ENCODE results near the gene PKMYT1.

PKMYT1 gene

GRCh38 chr16:2974319-2975056 is 5.8 kb downstream of the PKMYT1 start:
- in situ Hi-C loops (cut with MboI; ENCODE audit: low sequenced_read_pairs): no loop called here

DNA sequence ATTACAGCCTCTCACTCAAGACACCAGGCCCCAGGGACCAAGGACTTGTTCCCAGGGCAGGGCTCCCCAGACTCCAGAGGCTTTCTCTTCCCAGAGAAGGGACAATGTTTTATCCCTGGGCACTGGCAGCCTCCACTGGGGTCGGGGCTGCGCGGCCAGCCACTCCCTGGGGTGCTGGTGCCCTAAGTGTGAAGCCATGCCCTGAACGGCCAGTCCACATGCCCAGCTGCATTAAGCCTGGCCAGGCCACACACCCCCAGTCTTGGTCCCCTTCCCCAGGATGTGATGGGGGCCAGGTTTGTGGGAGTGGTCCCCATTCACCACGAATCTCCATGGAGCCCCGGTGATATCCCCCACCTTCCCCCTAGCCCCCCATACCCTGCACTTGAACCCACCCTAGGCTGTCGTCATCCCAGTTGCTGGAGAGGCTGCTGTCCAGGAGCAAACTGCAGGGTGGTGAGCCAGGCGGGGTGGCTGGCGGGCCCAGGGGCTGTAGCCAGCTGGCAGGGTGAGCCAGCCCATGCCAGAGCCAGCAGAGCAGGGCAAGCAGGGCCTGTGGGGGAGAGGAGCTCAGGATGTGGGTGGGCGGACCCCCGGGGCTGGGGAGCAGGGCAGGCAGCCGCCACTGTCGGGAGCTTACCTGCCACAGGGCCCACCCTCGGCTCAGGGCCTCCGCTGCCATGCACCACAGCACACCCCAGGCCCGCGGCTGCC is 6.5 kb downstream of the PKMYT1 start:
- in situ Hi-C loops (cut with MboI; ENCODE audit: low sequenced_read_pairs): no loop called here

DNA sequence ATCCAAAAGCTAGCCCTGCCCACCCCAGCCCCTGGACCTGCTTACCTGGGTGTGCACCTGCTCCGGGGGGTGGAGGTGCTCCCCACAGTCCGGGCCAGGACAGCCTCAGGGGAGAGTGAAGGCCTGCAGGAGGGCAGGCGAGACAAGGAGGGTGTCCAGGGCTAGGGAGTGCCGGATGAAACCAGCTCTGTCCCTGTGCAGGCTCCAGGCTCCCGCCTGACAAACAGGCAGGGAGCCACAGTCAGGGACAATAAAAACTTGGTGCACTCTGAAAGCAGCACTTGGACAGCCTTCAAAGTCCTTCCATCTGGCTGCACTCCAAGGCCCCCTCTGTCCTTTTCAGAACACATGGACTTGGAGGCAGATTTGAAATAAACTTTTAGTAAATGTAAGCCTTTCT is 7.2 kb downstream of the PKMYT1 start:
- in situ Hi-C loops (cut with MboI; ENCODE audit: low sequenced_read_pairs): no loop called here

GRCh38 chr16:2971985-2972784 is 8.1 kb downstream of the PKMYT1 start:
- in situ Hi-C loops (cut with MboI; ENCODE audit: low sequenced_read_pairs): no loop called here

DNA sequence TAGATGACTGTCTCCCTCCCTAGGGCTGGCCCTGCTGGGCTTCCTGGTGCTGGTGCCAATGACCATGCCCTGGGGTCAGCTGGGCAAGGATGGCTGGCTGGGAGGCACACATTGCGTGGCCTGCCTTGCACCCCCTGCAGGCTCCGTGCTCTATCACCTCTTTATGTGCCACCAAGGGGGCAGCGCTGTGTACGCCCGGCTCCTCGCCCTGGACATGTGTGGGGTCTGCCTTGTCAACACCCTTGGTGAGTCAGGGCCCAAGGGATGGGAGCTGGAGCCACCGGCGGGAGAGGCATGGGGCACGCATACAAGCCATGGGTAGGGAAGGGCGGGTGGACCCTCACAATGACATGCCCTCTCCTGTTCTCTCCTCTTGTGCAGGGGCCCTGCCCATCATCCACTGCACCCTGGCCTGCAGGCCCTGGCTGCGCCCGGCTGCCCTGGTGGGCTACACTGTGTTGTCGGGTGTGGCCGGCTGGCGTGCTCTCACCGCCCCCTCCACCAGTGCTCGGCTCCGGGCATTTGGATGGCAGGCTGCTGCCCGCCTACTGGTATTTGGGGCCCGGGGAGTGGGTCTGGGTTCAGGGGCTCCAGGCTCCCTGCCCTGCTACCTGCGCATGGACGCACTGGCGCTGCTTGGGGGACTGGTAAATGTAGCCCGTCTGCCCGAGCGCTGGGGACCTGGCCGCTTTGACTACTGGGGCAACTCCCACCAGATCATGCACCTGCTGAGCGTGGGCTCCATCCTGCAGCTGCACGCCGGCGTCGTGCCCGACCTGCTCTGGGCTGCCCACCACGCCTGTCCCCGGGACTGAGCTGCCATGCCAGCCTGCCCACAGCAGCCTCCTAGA is 8.9 kb downstream of the PKMYT1 start:
- in situ Hi-C loops (cut with MboI; ENCODE audit: low sequenced_read_pairs): no loop called here

- in situ Hi-C loops (cut with MboI; ENCODE audit: low sequenced_read_pairs): no loop called here
Observed at GRCh38 chr16:2970563-2970962, 9.7 kb downstream of the PKMYT1 start.

DNA sequence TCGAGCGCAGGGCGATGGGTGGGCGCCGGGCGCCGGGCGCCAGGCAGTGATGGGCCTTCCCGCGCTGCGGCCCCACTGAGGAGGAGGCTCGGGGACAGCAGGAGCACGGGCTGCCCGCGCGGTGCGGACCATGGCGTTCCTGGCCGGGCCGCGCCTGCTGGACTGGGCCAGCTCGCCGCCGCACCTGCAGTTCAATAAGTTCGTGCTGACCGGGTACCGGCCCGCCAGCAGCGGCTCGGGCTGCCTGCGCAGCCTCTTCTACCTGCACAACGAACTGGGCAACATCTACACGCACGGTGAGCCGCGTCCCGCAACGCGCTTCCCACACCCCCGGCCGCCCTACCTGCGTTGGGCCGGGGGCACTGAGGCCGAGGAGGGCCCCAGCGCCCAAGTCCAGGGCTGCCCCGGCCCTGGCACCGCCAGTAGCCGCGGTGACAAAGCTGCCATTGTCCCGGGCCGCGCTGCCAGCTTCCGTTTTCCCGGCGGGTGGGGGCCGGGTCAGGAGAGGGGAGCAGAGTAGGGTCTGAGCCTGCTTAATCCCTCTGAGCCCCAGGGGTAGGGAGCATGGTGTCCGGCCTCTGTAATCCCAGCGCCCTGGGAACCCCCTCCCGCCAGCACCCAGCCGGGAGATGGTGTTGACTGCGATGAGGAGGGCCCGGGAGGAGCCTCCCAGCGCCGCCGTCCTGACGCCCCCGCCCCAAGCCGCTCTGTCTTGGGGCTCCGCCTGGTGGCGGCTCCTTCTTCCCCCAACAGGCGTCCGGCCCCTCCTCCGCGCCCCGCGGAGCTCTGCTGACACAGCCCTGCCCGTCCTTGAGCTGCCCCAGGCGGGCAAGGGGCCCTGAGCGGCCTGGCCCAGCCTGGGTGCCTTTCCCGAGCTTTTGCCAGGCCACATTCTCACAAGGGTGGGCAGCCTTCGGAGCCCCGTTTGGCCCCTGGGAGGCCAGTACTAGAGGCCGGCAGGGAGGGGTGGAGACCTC is 10.4 kb downstream of the PKMYT1 start:
- in situ Hi-C loops (cut with MboI; ENCODE audit: low sequenced_read_pairs): no loop called here

GRCh38 chr16:2968738-2969544 is 11.3 kb downstream of the PKMYT1 start, which contains the start of gene PAQR4:
PAQR4 (plus strand) TSS chr16:2969348; CDS start chr16:2969675, 327 bp downstream.
- in situ Hi-C loops (cut with MboI; ENCODE audit: low sequenced_read_pairs): no loop called here

GRCh38 chr16:2968368-2968737 is 11.9 kb downstream of the PKMYT1 start:
- in situ Hi-C loops (cut with MboI; ENCODE audit: low sequenced_read_pairs): no loop called here

DNA sequence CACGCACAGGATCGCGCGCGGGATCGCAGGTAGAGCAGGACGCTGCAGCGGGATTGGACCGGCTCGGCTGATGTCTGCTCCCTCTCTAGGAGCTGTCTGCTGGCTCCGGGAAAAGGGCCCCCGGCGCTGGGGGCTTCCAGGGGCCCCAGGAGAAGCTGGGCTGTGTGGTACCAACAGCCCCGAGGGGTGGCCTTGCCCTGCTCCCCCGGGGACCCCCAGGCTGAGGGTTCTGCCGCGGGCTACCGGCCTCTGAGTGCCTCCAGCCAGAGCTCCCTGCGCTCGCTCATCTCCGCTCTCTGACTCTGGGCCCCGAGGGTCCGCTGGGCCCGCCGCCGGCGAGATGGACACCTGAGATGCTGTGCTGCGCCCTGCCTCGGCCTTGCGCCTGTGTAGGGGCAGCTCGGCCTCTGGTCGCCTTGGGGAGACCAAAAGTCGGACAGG is 12.5 kb downstream of the PKMYT1 start:
- in situ Hi-C loops (cut with MboI; ENCODE audit: low sequenced_read_pairs): no loop called here

- in situ Hi-C loops (cut with MboI; ENCODE audit: low sequenced_read_pairs): no loop called here
Observed at GRCh38 chr16:2967211-2967631, 13.0 kb downstream of the PKMYT1 start.

- in situ Hi-C loops (cut with MboI; ENCODE audit: low sequenced_read_pairs): no loop called here
Observed at GRCh38 chr16:2966808-2967191, 13.4 kb downstream of the PKMYT1 start.

GRCh38 chr16:2966043-2966807 is 14.0 kb downstream of the PKMYT1 start:
- in situ Hi-C loops (cut with MboI; ENCODE audit: low sequenced_read_pairs): no loop called here

- in situ Hi-C loops (cut with MboI; ENCODE audit: low sequenced_read_pairs): no loop called here
Observed at GRCh38 chr16:2964475-2965336, 15.5 kb downstream of the PKMYT1 start.

DNA sequence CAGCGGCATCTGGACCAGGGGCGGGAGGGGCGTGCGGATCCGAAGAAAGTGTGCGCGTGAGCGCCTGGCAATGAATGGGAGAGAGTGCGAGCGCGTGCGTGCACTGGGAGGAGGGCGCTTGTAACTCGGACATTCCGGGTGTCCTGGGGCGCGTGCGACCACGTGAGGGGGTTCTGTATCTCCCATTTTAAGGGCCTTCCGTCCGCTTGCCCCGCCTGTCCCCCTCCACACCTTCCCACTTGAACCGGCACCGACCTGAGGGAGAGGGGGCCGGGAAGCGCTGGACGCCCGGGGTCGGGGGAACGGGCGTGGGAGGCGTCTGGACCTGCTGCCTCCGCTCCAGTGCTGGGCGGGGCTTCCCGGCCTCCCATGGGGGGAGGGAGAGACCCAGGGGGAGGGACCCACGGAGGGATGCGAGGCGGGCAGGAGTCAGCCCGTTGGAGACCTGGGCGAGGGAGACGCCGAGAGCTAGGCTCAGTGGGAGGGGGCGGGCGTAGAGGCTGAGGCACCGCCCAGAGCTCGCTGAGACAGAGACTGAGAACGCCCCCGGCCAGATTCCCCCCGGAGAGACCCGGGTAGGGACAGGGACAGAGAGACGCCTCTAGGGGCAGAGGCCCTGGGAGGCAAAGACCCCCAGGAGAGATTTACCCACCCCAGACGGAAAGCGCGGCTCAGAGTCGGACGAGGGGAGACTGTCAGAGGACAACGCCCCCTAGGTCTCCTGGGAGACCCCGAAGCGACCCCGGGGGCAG is 16.3 kb downstream of the PKMYT1 start, which contains the start of gene KREMEN2:
KREMEN2 (plus strand) TSS at position 553 of the 752 bp plus-strand sequence. CDS start 246 bp downstream, outside the sequence.
- in situ Hi-C loops (cut with MboI; ENCODE audit: low sequenced_read_pairs): no loop called here

DNA sequence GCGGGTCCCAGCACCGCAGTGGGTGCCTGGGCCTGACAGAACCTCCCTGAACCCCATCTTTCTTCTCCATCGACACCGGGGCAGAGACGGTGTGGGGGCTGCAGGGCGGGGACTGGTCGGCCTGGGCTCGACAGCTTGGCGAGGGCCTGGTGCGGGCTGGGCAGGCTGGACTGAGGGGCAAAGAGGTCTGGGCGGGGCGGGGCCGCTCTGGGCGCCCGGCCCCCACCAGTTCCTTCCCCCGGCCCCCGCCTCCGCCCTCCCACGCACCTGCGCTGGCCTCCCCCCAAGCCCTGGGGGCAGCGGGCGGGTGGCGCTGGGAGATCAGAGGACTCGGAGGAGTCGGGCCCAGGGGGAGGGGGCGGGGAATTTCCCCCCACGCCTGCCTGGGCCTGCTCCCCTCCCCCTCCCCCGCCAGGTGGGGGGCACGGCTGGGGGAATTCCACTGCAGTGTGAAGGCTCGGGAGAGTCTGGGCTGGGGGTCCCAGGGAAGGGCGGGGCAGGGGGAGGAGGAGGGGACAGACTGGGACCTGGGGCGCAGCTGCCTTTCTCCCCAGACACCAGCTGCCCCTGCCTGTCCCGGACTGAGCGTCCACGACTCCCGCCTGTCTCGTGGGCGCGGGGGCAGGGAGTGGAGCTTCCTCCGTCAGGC is 17.0 kb downstream of the PKMYT1 start:
- in situ Hi-C loops (cut with MboI; ENCODE audit: low sequenced_read_pairs): no loop called here
